ENCODE measurements around the gene ARRDC2. TPM values are rescaled to one million over a fixed set of nuclear protein-coding genes. Genes with fewer than 3 reads are reported as not detected.

The ARRDC2 gene
- 38.1 to 52.5 TPM (median 48.2 TPM) in 5 replicates for total RNA-seq (2022; extraction: Qiagen RNA extraction)

DNA sequence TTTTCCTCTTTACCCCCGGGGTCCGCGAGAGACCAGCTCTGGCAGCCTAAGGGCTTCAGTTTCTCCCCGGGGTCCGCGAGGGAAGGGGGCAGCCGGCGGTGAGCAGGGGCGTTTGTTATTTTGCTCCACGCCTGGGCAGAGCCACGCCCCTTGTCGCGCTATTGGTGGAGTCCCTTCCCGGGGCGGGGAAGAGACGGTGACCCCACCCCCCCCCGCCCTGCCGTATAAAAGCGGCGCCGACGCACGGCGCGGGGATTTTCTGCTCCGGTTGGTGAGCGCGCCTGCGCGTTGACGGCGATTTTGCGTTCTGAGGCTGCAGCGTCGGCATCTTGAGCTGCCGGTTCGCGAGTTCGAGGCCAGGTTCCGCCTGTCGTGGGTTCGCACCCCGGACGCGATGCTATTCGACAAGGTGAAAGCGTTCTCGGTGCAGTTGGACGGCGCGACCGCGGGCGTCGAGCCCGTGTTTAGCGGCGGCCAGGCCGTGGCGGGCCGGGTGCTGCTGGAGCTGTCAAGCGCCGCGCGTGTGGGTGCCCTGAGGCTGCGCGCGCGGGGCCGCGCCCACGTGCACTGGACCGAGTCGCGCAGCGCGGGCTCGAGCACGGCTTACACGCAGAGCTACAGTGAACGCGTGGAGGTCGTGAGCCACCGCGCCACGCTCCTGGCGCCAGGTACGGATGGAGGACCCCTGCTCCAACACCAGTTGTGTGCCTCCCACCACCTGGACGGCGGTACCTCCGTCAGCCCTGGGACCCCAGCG, at the start of gene ARRDC2:
TSS of gene ARRDC2 (plus strand) at position 254 of the 757 bp plus-strand sequence. CDS start at position 395, 141 bp downstream.

DNA sequence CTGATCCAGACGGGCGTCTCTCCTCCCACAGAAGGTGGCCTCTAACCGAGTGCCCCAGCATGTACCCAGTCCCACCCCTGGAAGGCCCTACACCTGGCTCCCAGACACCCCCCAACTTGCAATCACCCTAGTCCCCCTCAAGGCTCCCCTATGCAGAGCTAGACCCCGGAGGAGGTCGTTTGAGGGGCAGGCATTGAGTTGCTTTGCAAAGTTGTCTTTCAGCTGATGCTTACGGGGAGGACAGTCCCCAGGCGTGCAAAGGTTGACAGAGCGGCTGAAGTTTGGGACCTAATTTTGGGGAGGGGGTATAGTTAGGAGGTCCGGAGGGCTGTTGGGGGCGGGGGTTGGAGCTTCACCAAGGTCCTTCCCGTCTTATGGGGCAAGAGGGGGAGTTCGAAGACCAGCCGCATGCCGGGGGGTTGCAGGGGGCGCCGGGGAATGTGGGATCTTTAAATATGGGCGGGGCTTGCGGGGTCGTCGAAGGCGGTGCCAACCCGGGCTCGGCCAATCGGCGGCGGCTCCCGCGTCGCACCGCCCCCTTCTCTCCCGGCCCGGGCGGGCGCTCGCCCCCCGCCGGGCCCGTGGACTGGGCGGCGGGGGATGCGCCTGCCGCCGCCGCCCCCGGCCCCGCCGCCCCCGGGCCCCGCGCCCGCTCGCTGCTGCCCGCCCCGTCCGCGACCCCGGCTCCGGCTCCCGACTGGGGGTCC, 41.3 kb upstream of the ARRDC2 start, which contains the start of gene KCNN1:
TSS of gene KCNN1 (plus strand) at position 558 of the 707 bp plus-strand sequence. CDS start 6,782 bp downstream, outside the sequence.

Other genes with a start within 250 kb of the ARRDC2 start
- gene B3GNT3, start 213.0 kb upstream of the ARRDC2 start, total RNA-seq (2022; extraction: Qiagen RNA extraction), result 3.6 to 4.9 TPM (median 4.3 TPM) in 5 replicates
- gene INSL3, start 186.7 kb upstream of the ARRDC2 start, total RNA-seq (2022; extraction: Qiagen RNA extraction), result 0.33 to 0.85 TPM (median 0.60 TPM) in 5 replicates
- gene JAK3, start 160.2 kb upstream of the ARRDC2 start, total RNA-seq (2022; extraction: Qiagen RNA extraction), result 0.18 to 0.41 TPM (median 0.29 TPM) in 5 replicates
- gene RPL18A, start 148.3 kb upstream of the ARRDC2 start, total RNA-seq (2022; extraction: Qiagen RNA extraction), result 1,833 to 2,279 TPM (median 2,212 TPM) in 5 replicates
- gene SLC5A5, start 136.2 kb upstream of the ARRDC2 start, total RNA-seq (2022; extraction: Qiagen RNA extraction), result 0.12 to 0.20 TPM (median 0.15 TPM) in 5 replicates
- 97.0 to 117 TPM (median 111 TPM) in 5 replicates for gene CCDC124, start 75.2 kb upstream of the ARRDC2 start, total RNA-seq (2022; extraction: Qiagen RNA extraction)
- 0.22 to 0.53 TPM (median 0.49 TPM) in 5 replicates for gene KCNN1, start 41.1 kb upstream of the ARRDC2 start, total RNA-seq (2022; extraction: Qiagen RNA extraction)
- not detected in 5 replicates for gene IL12RB1, start 78.8 kb downstream of the ARRDC2 start, total RNA-seq (2022; extraction: Qiagen RNA extraction)
- gene MAST3, start 89.6 kb downstream of the ARRDC2 start, total RNA-seq (2022; extraction: Qiagen RNA extraction), result 1.5 to 2.4 TPM (median 2.1 TPM) in 5 replicates
- 2.7 to 11.5 TPM (median 9.3 TPM) in 5 replicates for gene PIK3R2, start 145.0 kb downstream of the ARRDC2 start, total RNA-seq (2022; extraction: Qiagen RNA extraction)
- gene IFI30, start 165.6 kb downstream of the ARRDC2 start, total RNA-seq (2022; extraction: Qiagen RNA extraction), result 10.8 to 19.8 TPM (median 14.4 TPM) in 5 replicates
- gene MPV17L2, start 185.0 kb downstream of the ARRDC2 start, total RNA-seq (2022; extraction: Qiagen RNA extraction), result 8.3 to 12.8 TPM (median 11.2 TPM) in 5 replicates
- 0.41 to 1.1 TPM (median 0.77 TPM) in 5 replicates for gene RAB3A, start 195.9 kb downstream of the ARRDC2 start, total RNA-seq (2022; extraction: Qiagen RNA extraction)
- gene PDE4C, start 218.3 kb downstream of the ARRDC2 start, total RNA-seq (2022; extraction: Qiagen RNA extraction), result 0.24 to 0.49 TPM (median 0.28 TPM) in 4 of 5 replicates, not detected in the other